ENCODE results near the gene RABGGTA.

Gene RABGGTA

GRCh38 chr14:24236689-24237462, 34.5 kb downstream of the RABGGTA start:
- Histone ChIP-seq H3K9ac (no peak overlapping the region), H4K20me1 (peaks cover 43% of the 10 kb centered on the region), H3K4me1 (peaks cover 59% of the 10 kb centered on the region), H3K27ac (no peak overlapping the region), H3K27me3 (no peaks in the 10 kb centered on the region), H3K36me3 (peaks cover 72% of the 10 kb centered on the region), H3K4me2 (no peak overlapping the region), H3K4me3 (no peak overlapping the region), H3K9me3 (no peaks in the 10 kb centered on the region)
- TF ChIP-seq Cebpa-rat (IDR thresholded peaks at IDR 0.05), result no peak

GRCh38 chr14:24235804-24236688, 35.4 kb downstream of the RABGGTA start:
- H4K20me1 ChIP-seq, result peaks cover 35% of the 10 kb centered on the region
- H3K9me3 ChIP-seq, result no peaks in the 10 kb centered on the region
- H3K4me3 ChIP-seq, result no peak overlapping the region
- H3K36me3 ChIP-seq, result peaks cover 70% of the 10 kb centered on the region
- H3K4me2 ChIP-seq, result no peak overlapping the region
- TF ChIP-seq Cebpa-rat (IDR thresholded peaks at IDR 0.05), result no peak
- H3K27me3 ChIP-seq, result no peaks in the 10 kb centered on the region
- peaks cover 53% of the 10 kb centered on the region for H3K4me1 ChIP-seq
- no peak overlapping the region for H3K9ac ChIP-seq
- H3K27ac ChIP-seq, result no peak overlapping the region

- peaks cover 48% of the 10 kb centered on the region for H3K4me1 ChIP-seq
- H3K9me3 ChIP-seq, result no peaks in the 10 kb centered on the region
- H3K27me3 ChIP-seq, result no peaks in the 10 kb centered on the region
- H3K4me2 ChIP-seq, result peak overlapping the region; percentile 93
- H3K36me3 ChIP-seq, result peaks cover 59% of the 10 kb centered on the region
- H3K4me3 ChIP-seq, result no peak overlapping the region
- no peak overlapping the region for H3K27ac ChIP-seq
- H4K20me1 ChIP-seq, result peaks cover 18% of the 10 kb centered on the region; the same call in 1 of the 2 replicates
- peak overlapping the region; percentile 89; the same call in 1 of the 2 replicates for H3K9ac ChIP-seq
- TF ChIP-seq Cebpa-rat (IDR thresholded peaks at IDR 0.05), result no peak
These were observed 37.0 kb downstream of the RABGGTA start for GRCh38 chr14:24234095-24235005.

GRCh38 chr14:24233538-24233866, 37.9 kb downstream of the RABGGTA start:
- no peak for TF ChIP-seq Cebpa-rat (IDR thresholded peaks at IDR 0.05)
- H3K9ac ChIP-seq, result peak overlapping the region; percentile 89
- H3K27ac ChIP-seq, result peak overlapping the region; percentile 85
- peak overlapping the region; percentile 85 for H3K4me3 ChIP-seq
- H4K20me1 ChIP-seq, result peaks cover 9% of the 10 kb centered on the region; the same call in 1 of the 2 replicates
- no peaks in the 10 kb centered on the region for H3K9me3 ChIP-seq
- H3K4me2 ChIP-seq, result peak overlapping the region; percentile 93
- H3K4me1 ChIP-seq, result peaks cover 39% of the 10 kb centered on the region
- peaks cover 56% of the 10 kb centered on the region for H3K36me3 ChIP-seq
- H3K27me3 ChIP-seq, result no peaks in the 10 kb centered on the region

GRCh38 chr14:24232645-24233537, 38.5 kb downstream of the RABGGTA start, which contains the start of gene GMPR2:
GMPR2 (plus strand) TSS chr14:24232929; CDS start chr14:24233254, 325 bp downstream.
- TF ChIP-seq Cebpa-rat (IDR thresholded peaks at IDR 0.05), result no peak
- peaks cover 39% of the 10 kb centered on the region for H3K4me1 ChIP-seq
- peak within 1 kb of the TSS; percentile 85 for H3K4me3 ChIP-seq
- peak within 1 kb of the TSS; percentile 93 for H3K4me2 ChIP-seq
- peak within 1 kb of the TSS; percentile 85 for H3K27ac ChIP-seq
- H3K27me3 ChIP-seq, result no peaks in the 10 kb centered on the region
- H3K9me3 ChIP-seq, result no peaks in the 10 kb centered on the region
- peak within 1 kb of the TSS; percentile 89 for H3K9ac ChIP-seq
- peaks cover 3% of the 10 kb centered on the region; the same call in 1 of the 2 replicates for H4K20me1 ChIP-seq
- H3K36me3 ChIP-seq, result peaks cover 56% of the 10 kb centered on the region

GRCh38 chr14:24232121-24232644, 39.2 kb downstream of the RABGGTA start, which contains the start of gene NEDD8:
NEDD8 (minus strand) TSS chr14:24232367; CDS start chr14:24232267, 100 bp downstream.
- Histone ChIP-seq H3K36me3 (peaks cover 56% of the 10 kb centered on the region), H3K9me3 (no peaks in the 10 kb centered on the region), H3K27me3 (no peaks in the 10 kb centered on the region), H3K4me1 (peaks cover 39% of the 10 kb centered on the region), H3K4me2 (peak within 1 kb of the TSS; percentile 93), H4K20me1 (peaks cover 1% of the 10 kb centered on the region; the same call in 1 of the 2 replicates), H3K4me3 (peak within 1 kb of the TSS; percentile 85), H3K9ac (peak within 1 kb of the TSS; percentile 89), H3K27ac (peak within 1 kb of the TSS; percentile 85)
- no peak for TF ChIP-seq Cebpa-rat (IDR thresholded peaks at IDR 0.05)

GRCh38 chr14:24231263-24232120, 39.9 kb downstream of the RABGGTA start:
- no peak for TF ChIP-seq Cebpa-rat (IDR thresholded peaks at IDR 0.05)
- no peaks in the 10 kb centered on the region for H3K9me3 ChIP-seq
- peak overlapping the region; percentile 85 for H3K4me3 ChIP-seq
- H3K36me3 ChIP-seq, result peaks cover 49% of the 10 kb centered on the region
- H3K27me3 ChIP-seq, result no peaks in the 10 kb centered on the region
- H3K4me1 ChIP-seq, result peaks cover 39% of the 10 kb centered on the region
- H3K9ac ChIP-seq, result peak overlapping the region; percentile 89
- peak overlapping the region; percentile 93 for H3K4me2 ChIP-seq
- peak overlapping the region; percentile 85 for H3K27ac ChIP-seq
- H4K20me1 ChIP-seq, result peaks cover 8% of the 10 kb centered on the region; the same call in 1 of the 2 replicates

All from BLaER1 (cell line).